ENCODE results near the gene PICK1.

The PICK1 gene

DNA sequence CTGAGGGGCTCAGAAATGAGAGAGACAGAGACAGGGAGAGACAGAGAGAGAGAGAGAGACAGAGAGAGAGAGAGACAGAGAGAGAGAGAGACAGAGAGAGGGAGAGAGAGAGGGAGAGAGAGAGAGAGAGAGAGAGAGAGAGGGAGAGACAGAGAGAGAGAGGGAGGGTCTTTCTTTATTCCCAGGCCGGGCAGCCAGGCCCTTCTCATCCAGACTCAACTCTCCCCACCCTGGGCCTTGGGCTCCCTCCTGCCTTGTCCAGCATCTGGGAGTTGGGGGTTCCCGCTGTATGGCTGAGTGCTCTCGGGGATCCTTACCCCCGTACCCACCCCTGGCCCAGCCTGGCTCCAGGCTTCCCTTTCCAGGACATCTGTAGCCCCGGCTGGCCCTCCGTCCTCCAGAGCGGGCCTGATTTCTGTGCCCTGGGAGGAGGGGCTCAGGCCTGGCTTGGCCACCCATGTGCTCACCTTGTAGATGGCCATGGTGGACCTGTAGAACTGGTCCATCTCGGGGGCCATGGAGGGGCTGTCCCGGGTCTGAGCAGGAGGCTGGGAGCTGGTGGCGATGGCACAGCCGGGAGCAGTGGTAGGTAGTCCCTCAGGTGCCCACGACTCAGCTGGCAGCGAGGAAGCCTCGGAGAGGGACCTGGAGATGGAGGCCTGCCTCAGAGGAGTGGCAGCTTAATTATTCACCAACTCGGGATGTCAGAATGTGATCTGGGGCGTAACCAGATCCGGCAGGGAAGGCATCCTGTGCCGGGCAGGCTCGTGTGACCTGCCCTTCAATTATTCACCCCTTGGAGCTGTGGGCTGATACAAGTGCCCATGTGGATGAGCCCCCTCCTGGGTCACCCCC is 53.0 kb downstream of the PICK1 start, which contains the start of gene BAIAP2L2:
TSS of gene BAIAP2L2 (minus strand) at position 677 of the 855 bp plus-strand sequence. CDS start at position 518, 159 bp downstream.
- Histone ChIP-seq H3K27ac (no peak within 1 kb of the TSS), H3K27me3 (no peaks in the 10 kb centered on the region), H3K4me3 (ENCODE audit: low read depth in 1 of 2, low read length in 1 of 2) (no peak within 1 kb of the TSS), H3K9me3 (no peaks in the 10 kb centered on the region), H3K4me1 (ENCODE audit: control insufficient read depth in 1 of 2, insufficient read depth in 1 of 2, low read depth in 1 of 2, low read length in 1 of 2) (peaks cover 0 to 3% of the 10 kb centered on the region in 2 experiments), H3K36me3 (peaks cover 13% of the 10 kb centered on the region)
- TF ChIP-seq, protein P1, sequence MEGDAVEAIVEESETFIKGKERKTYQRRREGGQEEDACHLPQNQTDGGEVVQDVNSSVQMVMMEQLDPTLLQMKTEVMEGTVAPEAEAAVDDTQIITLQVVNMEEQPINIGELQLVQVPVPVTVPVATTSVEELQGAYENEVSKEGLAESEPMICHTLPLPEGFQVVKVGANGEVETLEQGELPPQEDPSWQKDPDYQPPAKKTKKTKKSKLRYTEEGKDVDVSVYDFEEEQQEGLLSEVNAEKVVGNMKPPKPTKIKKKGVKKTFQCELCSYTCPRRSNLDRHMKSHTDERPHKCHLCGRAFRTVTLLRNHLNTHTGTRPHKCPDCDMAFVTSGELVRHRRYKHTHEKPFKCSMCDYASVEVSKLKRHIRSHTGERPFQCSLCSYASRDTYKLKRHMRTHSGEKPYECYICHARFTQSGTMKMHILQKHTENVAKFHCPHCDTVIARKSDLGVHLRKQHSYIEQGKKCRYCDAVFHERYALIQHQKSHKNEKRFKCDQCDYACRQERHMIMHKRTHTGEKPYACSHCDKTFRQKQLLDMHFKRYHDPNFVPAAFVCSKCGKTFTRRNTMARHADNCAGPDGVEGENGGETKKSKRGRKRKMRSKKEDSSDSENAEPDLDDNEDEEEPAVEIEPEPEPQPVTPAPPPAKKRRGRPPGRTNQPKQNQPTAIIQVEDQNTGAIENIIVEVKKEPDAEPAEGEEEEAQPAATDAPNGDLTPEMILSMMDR (IDR thresholded peaks at IDR 0.05), result no peak

DNA sequence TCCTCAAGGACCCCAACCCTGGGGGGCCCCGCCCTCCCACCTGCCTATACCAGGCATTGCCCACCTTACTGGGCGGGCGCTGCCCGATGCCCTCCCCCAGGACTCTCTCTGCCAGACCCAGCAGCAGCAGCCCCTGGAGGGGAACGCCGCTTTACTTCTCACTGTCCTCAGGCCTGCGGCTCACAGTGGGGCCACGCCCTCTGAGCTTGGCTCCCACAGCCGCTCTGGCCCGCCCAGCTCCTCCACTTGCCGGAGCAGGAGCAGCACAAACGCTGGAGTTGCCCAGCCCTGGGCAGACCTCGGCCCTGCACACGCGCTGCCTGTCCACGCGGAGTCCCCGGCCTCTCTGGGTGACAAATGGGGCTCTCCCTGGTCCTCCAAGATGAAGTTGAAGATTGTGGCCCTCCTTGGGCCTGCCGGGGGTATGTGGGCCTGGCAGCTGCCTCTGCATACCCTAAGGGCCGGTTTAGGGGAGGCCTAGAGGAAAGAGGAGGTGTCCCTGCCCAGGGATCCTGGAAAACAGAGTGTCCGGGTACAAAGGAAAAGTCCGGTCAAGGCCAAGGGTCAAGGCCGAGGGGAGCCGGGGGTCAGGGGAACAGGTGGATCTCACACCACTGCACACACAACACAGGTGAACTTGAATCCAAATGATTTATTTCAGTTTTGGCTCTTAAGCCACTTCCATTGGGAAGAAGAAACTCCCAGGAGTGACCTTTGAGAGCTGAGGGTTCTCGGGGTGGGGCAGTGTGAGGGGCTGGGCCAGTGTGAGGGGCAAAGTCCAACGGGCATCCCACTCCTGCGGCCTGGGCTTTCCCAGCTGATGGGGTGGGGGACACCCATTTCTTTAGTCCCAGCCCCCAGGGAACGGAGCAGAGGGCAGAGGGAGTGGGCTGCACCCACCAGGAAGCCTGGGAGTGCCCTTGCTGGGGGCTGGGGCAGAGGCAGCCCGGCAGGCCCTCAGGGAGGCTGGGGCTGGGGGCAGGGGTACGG is 54.0 kb downstream of the PICK1 start:
- H3K27ac ChIP-seq, result no peak overlapping the region
- H3K27me3 ChIP-seq, result no peaks in the 10 kb centered on the region
- no peak overlapping the region for H3K4me3 ChIP-seq (ENCODE audit: low read depth in 1 of 2, low read length in 1 of 2)
- peaks cover 0 to 3% of the 10 kb centered on the region in 2 experiments for H3K4me1 ChIP-seq (ENCODE audit: control insufficient read depth in 1 of 2, insufficient read depth in 1 of 2, low read depth in 1 of 2, low read length in 1 of 2)
- TF ChIP-seq, protein P1 (IDR thresholded peaks at IDR 0.05), result no peak
- H3K36me3 ChIP-seq, result peaks cover 19% of the 10 kb centered on the region
- no peaks in the 10 kb centered on the region for H3K9me3 ChIP-seq

DNA sequence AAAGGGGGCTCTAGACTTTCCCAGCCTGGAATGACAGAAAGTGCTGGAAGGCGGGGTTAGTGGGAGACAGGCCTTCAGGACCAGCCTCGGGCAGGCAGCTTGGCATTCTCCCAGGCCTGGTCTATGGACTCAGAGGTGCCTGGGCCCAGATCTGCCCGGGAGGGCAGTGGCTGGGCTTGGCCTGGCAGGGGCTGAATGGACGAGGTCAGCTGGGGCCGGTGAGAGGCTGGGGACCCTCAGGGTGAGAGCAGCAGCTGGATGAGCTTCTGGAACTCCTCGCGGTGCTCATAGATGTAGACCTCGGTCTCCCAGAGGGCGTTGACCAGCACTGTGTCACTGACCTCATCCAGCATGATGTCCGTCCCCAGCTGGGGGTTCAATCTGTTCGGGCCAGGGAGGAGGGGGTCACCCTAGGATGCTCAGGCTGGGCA is 54.7 kb downstream of the PICK1 start:
- Histone ChIP-seq H3K9me3 (no peaks in the 10 kb centered on the region), H3K4me3 (ENCODE audit: low read depth in 1 of 2, low read length in 1 of 2) (no peak overlapping the region), H3K4me1 (ENCODE audit: control insufficient read depth in 1 of 2, insufficient read depth in 1 of 2, low read depth in 1 of 2, low read length in 1 of 2) (peaks cover 0 to 3% of the 10 kb centered on the region in 2 experiments), H3K36me3 (peaks cover 19% of the 10 kb centered on the region), H3K27ac (no peak overlapping the region), H3K27me3 (no peaks in the 10 kb centered on the region)
- TF ChIP-seq, protein P1 (IDR thresholded peaks at IDR 0.05), result no peak

DNA sequence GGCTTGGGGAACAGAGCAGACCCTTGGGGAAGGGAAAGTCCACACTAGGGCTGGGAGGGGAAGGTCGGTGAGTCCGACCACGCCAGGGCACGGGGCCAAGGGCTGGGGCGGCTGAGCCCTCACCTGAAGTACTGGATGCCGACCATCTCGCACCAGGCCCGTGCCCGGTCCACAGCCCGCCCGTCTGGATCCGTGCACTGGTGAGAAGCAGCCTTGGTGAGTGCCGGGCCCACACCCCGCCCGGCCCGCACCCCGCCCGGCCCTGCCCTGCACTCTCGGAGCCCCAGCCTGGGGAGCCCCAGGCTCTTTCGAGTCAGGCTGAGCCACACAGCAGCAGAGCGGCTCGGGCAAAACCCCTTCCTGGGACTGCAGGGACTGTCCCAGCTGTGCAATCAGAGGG is 55.2 kb downstream of the PICK1 start:
- H3K27ac ChIP-seq, result no peak overlapping the region
- TF ChIP-seq, protein P1 (IDR thresholded peaks at IDR 0.05), result no peak

More for the DNA sequence above, 55.2 kb downstream of the PICK1 start:
- Histone ChIP-seq H3K4me1 (ENCODE audit: control insufficient read depth in 1 of 2, insufficient read depth in 1 of 2, low read depth in 1 of 2, low read length in 1 of 2) (peaks cover 0 to 3% of the 10 kb centered on the region in 2 experiments), H3K36me3 (peaks cover 19% of the 10 kb centered on the region), H3K9me3 (no peaks in the 10 kb centered on the region), H3K27me3 (no peaks in the 10 kb centered on the region), H3K4me3 (ENCODE audit: low read depth in 1 of 2, low read length in 1 of 2) (no peak overlapping the region)

Measured in neutrophil (primary cell).